Urinary bladder (tissue), 4 donors: ENCODE results near the gene DIAPH1. TPM values are rescaled to one million over a fixed set of nuclear protein-coding genes. Genes with fewer than 3 reads are reported as not detected.
A peak's percentile ranks its signal among the peaks of the same experiment; 100 is the strongest.

ENCODE experiments used
- DNase-seq: peaks from one replicate; pipeline ENCODE4 v3.0.0-alpha.2; 2015; ENCODE audit errors: extremely low spot score
- H3K27ac ChIP-seq: one replicate; pipeline ENCODE4 v1.5.1; 2013; ENCODE audit warnings: low read depth, mild to moderate bottlenecking, moderate library complexity
- H3K36me3 ChIP-seq: one replicate; pipeline ENCODE4 v1.6.1; 2013; ENCODE audit warnings: mild to moderate bottlenecking, moderate library complexity; ENCODE audit not compliant: insufficient read depth
- H3K4me1 ChIP-seq: one replicate; pipeline ENCODE4 v1.6.1; 2013; ENCODE audit warnings: mild to moderate bottlenecking, moderate library complexity; ENCODE audit not compliant: insufficient read depth
- H3K4me3 ChIP-seq: one replicate; pipeline ENCODE4 v1.5.1; 2013; ENCODE audit warnings: low read depth, low read length
- WGBS: extraction: QIAGEN DNeasy Blood & Tissue Kit; methylation state at CpG from one replicate; pipeline ENCODE4 v1.1.7; 2013; 5-methylcytosine and 5-hydroxymethylcytosine counted together
- polyA plus RNA-seq: library from polyadenylated mRNA; stranded (reverse); fragments of 200-250 nt; gene quantifications from one replicate; pipeline ENCODE4 v1.2.3, GENCODE V29; 2013
- total RNA-seq: library from RNA; depleted of rRNA; stranded (reverse); fragments of >200 nt; gene quantifications from one replicate; pipeline ENCODE4 v1.2.3, GENCODE V29; 2014
- donor health status: healthy with polysubstance abuse.
- donor health status: healthy.

The DIAPH1 gene
- total and polyA plus RNA-seq, 2 donors, result 18.1 to 30.3 TPM

DNA sequence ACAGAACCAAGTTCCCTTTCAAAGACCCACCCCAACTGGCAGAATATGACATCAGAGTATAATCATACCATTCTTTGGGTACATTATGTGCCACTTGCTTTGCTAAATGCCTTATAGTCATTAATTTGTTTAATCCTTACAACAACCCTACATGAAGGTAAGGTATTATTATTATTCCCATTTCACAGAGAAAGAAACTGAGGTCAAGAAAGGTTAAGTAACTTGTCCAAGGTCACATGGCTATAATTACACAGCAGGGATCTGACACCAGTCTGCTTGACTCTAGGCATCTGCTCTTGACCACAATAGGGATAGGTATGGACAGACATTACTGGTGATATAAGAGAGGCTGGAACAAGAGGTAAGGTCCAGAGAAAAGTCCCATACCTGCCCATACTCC is 31.2 kb upstream of the DIAPH1 start:
- Histone ChIP-seq H3K4me3 (no peak overlapping the region), H3K36me3 (no peaks in the 10 kb centered on the region), H3K4me1 (peaks cover 2% of the 10 kb centered on the region), H3K27ac (no peak overlapping the region)
- DNase-seq, result no peak

DNA sequence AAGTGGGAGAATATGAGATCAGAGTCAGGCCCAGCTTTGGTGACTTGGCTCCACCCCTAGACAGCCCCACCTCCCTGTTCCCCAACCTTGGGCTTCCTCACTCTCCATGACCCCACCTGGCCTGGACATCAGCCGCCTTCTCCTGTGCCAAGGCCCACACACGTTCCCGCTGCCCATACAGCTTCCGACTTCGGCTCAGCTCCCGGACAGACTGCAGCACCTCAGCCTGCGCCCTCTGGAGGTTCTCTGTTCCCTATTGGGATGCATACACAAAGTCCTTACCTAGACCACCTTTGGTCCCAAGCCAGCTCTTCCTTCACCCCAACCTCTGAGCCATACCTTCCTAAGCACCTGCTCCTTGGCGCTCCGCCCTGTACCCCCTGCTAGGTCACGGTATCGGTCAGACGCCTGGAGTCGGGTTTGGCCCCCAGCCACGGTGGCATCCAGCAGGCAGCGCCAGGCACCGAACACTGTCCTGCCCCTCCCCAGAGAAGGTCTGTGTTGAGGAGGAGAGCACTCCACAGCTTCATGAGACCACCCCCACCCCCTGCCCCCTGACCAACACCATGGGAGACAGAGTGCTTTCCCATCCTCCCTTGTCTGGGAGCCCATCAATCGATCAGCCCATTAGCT is 30.4 kb upstream of the DIAPH1 start:
- 92% methylated on average over 17 of the region's 17 CpGs for WGBS

DNA sequence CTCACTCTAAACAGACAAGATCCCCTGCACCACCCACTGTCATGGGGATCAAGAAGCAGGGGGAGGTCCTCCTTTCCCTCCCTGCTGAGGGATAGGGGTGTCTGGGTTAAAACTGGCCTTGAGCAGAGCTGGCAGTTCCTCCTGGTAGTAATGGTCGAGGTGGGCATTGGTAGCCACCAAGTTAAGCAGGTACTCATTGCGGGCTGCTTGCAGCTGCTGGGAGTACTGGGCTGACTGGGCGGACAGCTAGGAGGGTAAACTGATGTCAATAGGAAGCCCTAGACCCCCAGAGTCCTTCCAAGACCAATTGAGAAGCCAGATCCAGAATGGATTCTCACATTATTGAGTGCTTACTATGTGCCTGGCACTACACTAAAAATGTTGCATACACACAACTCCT is 29.1 kb upstream of the DIAPH1 start:
- WGBS, result 93% methylated on average over 3 of the region's 3 CpGs
- H3K4me3 ChIP-seq, result no peak overlapping the region
- no peaks in the 10 kb centered on the region for H3K36me3 ChIP-seq
- H3K27ac ChIP-seq, result no peak overlapping the region
- DNase-seq, result no peak
- peaks cover 2% of the 10 kb centered on the region for H3K4me1 ChIP-seq

More for the DNA sequence above, 30.4 kb upstream of the DIAPH1 start:
- Histone ChIP-seq H3K4me1 (peaks cover 2% of the 10 kb centered on the region), H3K27ac (no peak overlapping the region), H3K36me3 (no peaks in the 10 kb centered on the region), H3K4me3 (no peak overlapping the region)
- no peak for DNase-seq

DNA sequence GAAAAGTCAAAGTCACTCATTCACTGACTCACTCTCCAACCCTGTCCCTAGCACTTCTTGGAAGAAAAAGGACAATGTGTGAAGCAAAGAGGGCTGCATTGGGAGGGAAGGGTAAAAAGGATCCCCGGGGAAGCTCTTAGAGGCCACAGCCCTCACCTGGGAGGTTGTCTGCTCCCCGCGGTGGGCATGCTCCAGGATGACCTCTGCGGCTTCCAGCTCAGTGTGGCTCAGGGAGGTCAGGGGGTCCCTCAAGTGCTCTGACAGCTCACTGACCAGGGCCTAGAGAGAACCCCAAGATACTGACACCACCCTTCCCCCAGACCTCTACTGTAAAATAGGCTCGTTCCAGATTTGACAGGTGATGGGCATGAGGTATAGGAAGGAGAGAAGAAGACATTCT is 28.4 kb upstream of the DIAPH1 start:
- H3K36me3 ChIP-seq, result no peaks in the 10 kb centered on the region
- DNase-seq, result no peak
- 92% methylated on average over 5 of the region's 5 CpGs for WGBS
- peaks cover 2% of the 10 kb centered on the region for H3K4me1 ChIP-seq
- no peak overlapping the region for H3K4me3 ChIP-seq
- H3K27ac ChIP-seq, result no peak overlapping the region

DNA sequence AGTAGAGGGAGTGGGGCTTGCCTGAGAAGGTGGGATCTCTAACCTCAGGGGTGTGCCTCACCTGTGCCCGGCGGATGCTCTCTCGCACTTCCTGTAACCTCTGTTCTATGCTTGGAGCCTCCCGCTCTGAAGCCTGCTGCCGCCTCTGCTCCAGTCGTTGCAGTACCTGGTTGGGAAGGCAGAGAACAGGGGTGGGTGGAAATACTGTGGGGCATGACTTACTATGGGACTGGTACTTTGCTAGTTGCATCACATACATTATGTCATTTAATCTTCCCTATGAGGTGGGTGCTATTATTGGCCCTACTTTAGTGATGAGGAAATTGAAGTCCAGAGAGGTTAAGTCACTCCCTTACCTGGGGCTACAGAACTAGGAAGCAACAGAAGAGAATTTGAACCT is 27.2 kb upstream of the DIAPH1 start:
- Histone ChIP-seq H3K27ac (no peak overlapping the region), H3K4me1 (no peaks in the 10 kb centered on the region), H3K4me3 (no peak overlapping the region), H3K36me3 (peaks cover 3% of the 10 kb centered on the region)
- WGBS, result 93% methylated on average over 6 of the region's 6 CpGs
- DNase-seq, result no peak

DNA sequence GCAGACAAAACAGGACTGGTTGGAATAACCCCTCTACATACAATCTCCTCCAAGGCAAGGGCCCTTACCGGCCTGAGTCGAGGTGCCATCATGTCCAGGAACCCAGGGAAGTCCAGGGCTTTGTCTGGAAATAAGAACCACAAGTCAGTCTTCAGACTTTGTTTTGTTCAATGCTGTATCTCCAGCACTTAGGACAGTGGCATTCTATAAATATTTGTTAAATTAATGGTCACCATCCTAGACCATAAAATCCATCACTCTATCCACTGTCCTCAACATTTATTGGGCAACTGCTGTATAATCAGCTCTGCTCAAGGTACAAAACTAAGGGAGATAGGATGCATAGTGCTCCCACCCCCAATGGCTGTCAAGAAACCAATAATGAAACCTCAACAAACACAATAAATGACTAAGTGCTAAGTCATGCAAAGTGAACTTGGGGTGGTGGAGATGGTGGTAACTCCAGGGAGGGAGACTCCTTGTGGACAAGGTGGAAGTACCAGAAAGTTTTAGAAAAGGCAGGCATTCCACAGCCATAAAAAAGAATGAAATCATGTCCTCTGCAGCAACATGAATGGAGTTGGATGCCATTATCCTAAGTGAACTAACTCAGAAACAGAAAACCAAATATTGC is 23.0 kb upstream of the DIAPH1 start:
- Histone ChIP-seq H3K36me3 (peaks cover 3% of the 10 kb centered on the region), H3K4me3 (no peak overlapping the region), H3K27ac (no peak overlapping the region), H3K4me1 (no peaks in the 10 kb centered on the region)
- DNase-seq, result no peak
- WGBS, result 86% methylated on average over 2 of the region's 2 CpGs

DNA sequence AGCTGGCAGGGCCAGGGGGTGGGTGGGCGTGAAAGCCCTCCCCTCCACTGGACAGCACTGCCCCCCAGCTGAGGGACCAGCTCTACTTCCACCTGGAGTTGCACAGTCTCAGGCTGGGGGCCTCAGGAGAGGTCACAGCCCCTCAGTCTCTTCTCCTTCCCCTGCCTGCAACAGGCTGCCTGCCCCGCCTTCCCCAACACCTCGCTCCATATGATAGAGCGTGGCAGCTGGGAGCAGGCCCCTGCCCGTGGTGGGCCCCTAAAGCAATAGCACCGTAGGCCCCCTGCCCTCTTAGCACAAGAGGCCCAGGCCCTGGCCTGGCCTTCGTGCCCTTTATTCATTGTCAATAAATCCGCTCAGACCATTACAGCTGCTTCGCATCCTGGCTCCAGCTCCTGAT is 21.9 kb upstream of the DIAPH1 start:
- Histone ChIP-seq H3K4me1 (no peaks in the 10 kb centered on the region), H3K27ac (no peak overlapping the region), H3K4me3 (no peak overlapping the region), H3K36me3 (peaks cover 3% of the 10 kb centered on the region)
- 87% methylated on average over 9 of the region's 9 CpGs for WGBS
- DNase-seq, result no peak

DNA sequence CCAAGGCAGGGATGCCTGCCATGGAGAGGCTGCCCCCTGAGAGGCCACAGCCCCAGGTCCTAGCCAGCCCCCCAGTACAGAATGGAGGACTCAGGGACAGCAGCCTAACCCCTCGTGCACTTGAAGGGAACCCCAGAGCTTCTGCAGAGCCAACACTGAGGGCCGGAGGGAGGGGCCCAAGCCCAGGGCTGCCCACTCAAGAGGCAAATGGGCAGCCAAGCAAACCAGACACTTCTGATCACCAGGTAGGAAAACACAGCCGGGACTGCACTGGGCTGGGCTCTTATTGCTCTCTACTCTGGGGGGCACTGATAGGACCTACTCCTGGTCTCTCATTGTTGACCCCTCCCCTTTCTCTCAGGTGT is 21.2 kb upstream of the DIAPH1 start:
- DNase-seq, result no peak
- Histone ChIP-seq H3K4me1 (no peaks in the 10 kb centered on the region), H3K27ac (no peak overlapping the region), H3K4me3 (no peak overlapping the region), H3K36me3 (peaks cover 3% of the 10 kb centered on the region)
- WGBS, result 89% methylated on average over 3 of the region's 3 CpGs

DNA sequence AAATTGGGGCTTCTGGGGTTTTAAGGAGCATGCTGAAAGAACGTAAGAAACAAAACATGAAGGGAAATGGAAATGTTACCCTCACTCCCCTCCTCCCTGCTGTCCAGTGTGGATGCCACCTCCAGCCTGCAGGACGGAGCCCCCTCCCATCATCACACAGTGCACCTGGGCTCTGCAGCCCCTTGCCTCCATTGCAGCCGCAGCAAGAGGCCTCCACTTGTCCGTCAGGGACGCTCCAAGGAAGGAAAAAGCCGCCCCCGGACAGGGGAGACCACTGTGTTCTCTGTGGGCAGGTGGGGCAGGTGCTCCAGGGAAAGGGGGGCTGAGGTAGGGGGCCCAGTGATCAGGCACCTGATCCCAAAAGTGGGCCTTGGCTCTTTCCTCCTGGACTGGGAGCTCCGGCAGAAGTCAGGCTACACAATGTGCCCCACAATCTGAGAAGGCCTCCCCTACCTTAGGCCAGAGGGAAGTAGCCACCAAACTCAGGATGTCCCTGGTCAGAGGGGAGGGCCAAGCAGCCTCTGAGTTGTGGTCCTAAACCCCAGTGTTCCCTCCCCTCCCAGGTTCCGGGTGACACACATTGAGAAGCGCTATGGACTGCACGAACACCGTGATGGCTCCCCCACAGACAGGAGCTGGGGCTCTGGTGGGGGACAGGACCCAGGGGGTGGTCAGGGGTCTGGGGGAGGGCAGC is 20.7 kb upstream of the DIAPH1 start:
- no peaks in the 10 kb centered on the region for H3K4me1 ChIP-seq
- WGBS, result 86% methylated on average over 12 of the region's 12 CpGs
- no peak overlapping the region for H3K4me3 ChIP-seq
- no peak overlapping the region for H3K27ac ChIP-seq
- DNase-seq, result no peak
- peaks cover 3% of the 10 kb centered on the region for H3K36me3 ChIP-seq

DNA sequence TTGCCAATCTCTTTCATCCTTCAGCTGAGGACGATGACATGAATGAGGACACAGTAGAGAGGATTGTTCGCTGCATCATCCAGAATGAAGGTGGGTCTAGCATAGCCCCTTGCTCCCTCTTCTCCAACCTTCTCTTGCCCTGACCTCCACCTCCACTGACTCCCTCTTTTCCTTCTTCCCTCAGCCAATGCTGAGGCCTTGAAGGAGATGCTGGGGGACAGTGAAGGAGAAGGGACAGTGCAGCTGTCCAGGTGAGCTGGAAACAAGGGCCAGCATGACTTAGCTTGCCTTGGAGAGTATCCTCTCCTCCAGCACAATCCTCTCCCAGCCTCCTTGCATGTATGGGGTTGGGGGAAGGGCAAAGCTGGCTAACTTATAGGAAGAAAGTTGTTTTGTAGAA is 20.0 kb upstream of the DIAPH1 start:
- peaks cover 3% of the 10 kb centered on the region for H3K36me3 ChIP-seq
- H3K27ac ChIP-seq, result no peak overlapping the region
- WGBS, result 96% methylated on average over 2 of the region's 2 CpGs
- H3K4me1 ChIP-seq, result no peaks in the 10 kb centered on the region
- DNase-seq, result no peak
- H3K4me3 ChIP-seq, result no peak overlapping the region

DNA sequence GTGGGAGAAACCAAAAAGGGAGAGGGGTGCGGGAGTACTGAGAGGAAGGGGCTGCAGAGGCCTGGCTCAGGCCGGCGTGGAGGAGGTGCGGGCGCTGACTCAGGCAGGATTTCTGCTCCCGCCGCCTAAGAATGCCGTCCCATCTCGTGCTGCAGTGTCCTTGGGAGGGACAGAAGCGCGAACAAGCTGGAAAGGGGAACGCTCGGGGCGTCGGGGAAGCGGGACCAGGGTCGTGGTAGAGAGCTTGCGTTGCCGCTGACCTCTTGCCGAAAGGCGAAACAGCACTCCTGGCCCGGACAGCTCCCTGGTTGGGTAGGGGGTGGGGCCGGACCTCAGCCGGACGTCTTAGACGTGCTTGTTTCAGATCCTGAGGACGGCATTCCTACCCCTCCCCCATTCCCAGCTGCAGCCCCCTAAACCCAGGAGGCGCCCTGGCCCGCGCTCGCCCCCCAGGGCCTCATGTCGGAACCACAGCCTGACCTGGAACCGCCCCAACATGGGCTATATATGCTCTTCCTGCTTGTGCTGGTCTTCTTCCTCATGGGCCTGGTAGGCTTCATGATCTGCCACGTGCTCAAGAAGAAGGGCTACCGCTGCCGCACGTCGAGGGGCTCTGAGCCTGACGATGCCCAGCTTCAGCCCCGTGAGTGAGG is 19.1 kb upstream of the DIAPH1 start:
- 4% methylated on average over 40 of the region's 40 CpGs for WGBS
- Histone ChIP-seq H3K4me3 (peak overlapping the region; percentile 76), H3K36me3 (peaks cover 3% of the 10 kb centered on the region), H3K4me1 (no peaks in the 10 kb centered on the region), H3K27ac (no peak overlapping the region)
- no peak for DNase-seq

DNA sequence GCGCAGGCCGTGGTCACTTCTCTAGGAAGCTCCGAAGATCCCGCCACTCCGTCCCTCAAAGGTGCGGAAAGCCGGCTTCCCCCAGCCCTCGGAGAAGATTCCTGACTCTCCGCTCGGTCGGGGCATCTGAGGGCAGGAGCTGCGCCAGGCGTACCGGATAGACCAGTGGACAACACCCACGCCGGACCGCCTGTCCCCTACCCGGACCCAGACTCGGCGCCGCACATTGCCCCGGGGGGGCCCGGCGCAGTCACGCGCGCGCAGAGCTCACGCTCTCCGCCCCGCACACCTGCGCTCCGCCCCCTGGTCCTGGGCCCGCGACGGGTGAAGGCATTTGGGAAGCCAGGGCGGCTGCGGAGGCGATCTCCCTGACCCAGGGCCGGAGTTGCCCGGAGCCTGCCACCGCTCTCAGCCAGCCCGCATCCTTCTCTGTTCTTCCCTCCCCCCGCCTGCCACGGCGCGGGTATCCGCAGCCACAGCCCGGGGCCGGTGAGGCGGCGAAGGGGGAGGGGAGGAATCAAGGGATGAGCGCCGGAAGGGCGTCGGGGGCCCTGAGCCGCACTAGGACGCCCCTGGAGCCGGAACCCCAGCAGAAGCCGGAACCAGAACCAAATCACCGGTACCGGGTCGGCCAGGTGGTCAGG is 18.4 kb upstream of the DIAPH1 start:
- Histone ChIP-seq H3K27ac (no peak overlapping the region), H3K36me3 (peaks cover 3% of the 10 kb centered on the region), H3K4me3 (peak overlapping the region; percentile 76), H3K4me1 (no peaks in the 10 kb centered on the region)
- WGBS, result under 1% methylated on average over 63 of the region's 63 CpGs
- DNase-seq, result no peak

DNA sequence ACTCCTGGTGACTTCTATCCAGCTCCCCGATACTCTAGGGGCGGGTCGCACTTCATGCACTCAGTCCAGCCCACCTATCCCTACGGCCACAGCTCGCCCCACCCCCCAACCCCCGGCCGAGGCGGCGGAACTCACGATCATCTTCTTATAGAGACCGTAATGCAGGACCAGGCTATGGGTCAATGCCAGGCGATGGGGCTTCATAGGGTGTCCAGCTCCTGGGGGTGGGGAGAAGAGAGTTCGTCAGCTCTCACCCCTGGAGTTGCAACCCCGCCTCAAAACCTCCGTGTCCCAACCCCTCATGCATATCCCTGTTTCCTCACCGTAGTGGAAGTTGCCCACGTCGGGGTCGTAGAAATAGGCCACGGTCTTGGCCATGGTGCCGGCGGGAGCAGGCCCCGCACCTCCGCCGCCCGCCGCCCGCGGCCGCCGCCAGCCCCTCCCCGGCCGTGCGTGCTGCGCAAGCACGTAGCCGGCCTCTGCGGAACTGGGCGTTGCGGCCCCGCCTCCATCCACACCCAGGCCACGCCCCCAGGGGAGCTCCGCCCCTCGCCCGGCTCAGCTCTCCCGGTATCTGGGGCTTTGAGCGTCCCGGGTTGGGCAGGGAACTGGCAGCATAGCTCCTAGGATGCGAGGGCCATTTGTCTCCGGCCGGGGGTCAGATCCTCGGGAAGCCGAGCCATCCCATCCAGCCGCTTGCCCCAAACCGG is 17.8 kb upstream of the DIAPH1 start, which contains the start of the genes HDAC3 and RELL2:
Gene HDAC3 (minus strand): TSS at position 437 of the 710 bp plus-strand sequence. CDS start 59 bp downstream, at position 378.
Gene RELL2 (plus strand): TSS at position 585 of the 710 bp plus-strand sequence. CDS start 1,229 bp downstream, outside the sequence.
- H3K27ac ChIP-seq, result peak within 1 kb of the TSS; percentile 13
- H3K4me3 ChIP-seq, result peak within 1 kb of the TSS; percentile 76
- DNase-seq, result peak; percentile 66
- H3K36me3 ChIP-seq, result peaks cover 3% of the 10 kb centered on the region
- WGBS, result under 1% methylated on average over 55 of the region's 55 CpGs
- H3K4me1 ChIP-seq, result no peaks in the 10 kb centered on the region
